ENCODE results near the gene TSSK1B. TPM values are rescaled to one million over a fixed set of nuclear protein-coding genes. Genes with fewer than 3 reads are reported as not detected.
"Not testable (repeated sequence)": the region's sequence is repeated elsewhere in the genome, so short reads cannot be mapped to it uniquely, and the experiment has no call there.

Gene TSSK1B
- 0.13 TPM in 1 of 2 replicates, not detected in the other for total RNA-seq (2014; rRNA removed; shearing (Covaris generic))

DNA sequence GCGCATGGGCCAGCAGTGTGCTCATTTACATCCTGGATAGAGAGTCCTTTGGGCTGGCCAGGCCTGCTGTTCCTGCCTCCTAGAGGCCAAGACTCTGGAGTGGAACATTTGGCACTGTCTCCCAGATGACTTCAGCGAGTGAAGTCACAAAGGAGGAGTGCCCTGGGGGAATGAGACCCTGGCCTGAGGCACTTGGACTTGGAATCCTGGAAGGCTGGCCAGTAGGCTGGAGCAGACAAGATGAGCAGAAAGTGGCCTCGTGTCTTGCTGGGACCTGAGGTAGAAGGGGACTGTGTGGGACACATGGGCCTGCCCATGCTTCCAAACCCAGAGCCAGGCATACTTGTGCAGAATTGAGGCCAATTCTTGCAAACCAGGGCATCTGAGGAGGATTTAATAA is at the start of gene TSSK1B:
TSS of gene TSSK1B (minus strand) at position 101 of the 400 bp plus-strand sequence. CDS start 150 bp downstream, outside the sequence.
- Histone ChIP-seq H3K36me3 (no peaks in the 10 kb centered on the region), H3K27ac (no peak within 1 kb of the TSS), H3K9me3 (replicated peaks) (no peaks in the 10 kb centered on the region), H3K4me3 (no peak within 1 kb of the TSS), H3K4me1 (replicated peaks) (no peaks in the 10 kb centered on the region), H3K27me3 (replicated peaks) (no peaks in the 10 kb centered on the region)
- DNase-seq (ENCODE audit: low read depth in 1 of 2, low spot score in 2 of 2) = no peak

DNA sequence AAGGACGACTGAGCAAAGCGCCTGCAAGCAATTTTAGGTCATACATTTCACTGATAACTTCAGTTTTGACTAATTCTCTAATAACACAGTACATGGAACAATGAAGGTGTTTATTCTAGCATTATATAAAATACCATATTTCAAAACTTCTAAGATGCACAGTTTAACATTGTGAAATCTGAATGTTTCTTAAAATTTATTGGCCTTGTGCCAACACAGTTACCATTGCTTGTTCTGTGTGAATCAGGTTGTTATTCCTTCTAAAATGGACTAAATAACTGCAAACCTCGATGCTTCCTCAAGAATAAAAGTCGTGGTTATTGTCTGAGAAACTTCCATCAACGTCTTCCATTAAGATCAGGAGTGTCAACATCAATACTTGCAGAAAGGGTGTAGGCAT is 45.5 kb upstream of the TSSK1B start:
- Histone ChIP-seq H3K27me3 (replicated peaks) (no peaks in the 10 kb centered on the region), H3K9me3 (replicated peaks) (no peaks in the 10 kb centered on the region), H3K27ac (no peak overlapping the region), H3K4me3 (no peak overlapping the region), H3K36me3 (no peaks in the 10 kb centered on the region), H3K4me1 (replicated peaks) (no peaks in the 10 kb centered on the region)
- no peak for DNase-seq (ENCODE audit: low read depth in 1 of 2, low spot score in 2 of 2)

DNA sequence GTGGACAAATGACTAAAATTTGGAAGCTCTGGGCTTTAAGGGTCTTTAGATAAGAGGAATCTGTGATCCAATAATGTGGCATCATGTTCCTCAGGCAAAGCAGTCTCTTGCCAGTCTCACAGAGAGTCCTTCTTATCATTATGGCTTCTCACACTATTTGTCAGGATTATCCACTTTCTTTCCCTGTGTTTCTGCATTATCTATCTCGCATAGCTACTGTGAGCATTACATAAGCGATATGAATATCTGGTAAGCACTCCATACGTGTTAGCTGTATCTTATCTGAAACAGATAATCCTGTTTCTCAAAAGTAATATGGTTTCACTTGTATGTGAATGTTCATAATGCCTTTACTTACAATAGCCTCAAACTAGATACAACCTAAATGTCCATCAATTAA is 43.9 kb upstream of the TSSK1B start:
- DNase-seq (ENCODE audit: low read depth in 1 of 2, low spot score in 2 of 2) = no peak
- no peak overlapping the region for H3K27ac ChIP-seq

DNA sequence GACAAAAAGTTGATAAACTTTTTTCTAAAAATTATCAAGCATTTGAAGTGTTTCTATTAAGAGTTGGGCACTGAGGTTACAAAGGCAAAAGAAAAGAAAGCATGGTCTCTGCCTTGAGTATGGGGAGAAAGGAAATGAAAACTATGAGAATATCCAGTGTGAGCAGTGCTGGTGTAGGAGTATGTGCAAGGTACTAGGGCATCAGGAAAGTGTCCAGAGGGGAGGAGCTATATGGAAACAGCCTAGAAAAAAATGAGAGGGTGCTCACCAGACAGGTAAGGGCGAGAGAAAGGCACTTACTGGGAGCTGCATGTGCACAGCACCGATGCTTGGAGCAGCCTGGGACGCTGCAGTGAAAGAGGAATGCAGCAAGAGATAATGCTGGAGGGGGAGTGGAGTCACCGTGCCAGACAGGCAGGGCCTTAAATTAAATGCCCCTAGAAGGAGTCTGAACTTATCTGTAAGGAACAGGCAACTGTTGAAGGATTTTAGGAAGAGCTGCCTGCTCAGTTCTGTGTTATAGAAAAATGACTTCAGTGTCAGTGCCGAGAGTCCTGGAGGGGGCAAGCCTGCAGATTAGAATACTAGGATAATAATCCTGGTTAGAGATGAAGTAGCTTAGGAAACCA is 39.4 kb upstream of the TSSK1B start:
- no peaks in the 10 kb centered on the region for H3K4me1 ChIP-seq (replicated peaks)
- no peak for DNase-seq (ENCODE audit: low read depth in 1 of 2, low spot score in 2 of 2)
- no peaks in the 10 kb centered on the region for H3K36me3 ChIP-seq
- no peak overlapping the region for H3K4me3 ChIP-seq
- H3K9me3 ChIP-seq (replicated peaks) = no peaks in the 10 kb centered on the region
- H3K27ac ChIP-seq = no peak overlapping the region
- H3K27me3 ChIP-seq (replicated peaks) = no peaks in the 10 kb centered on the region

More for the DNA sequence above, 43.9 kb upstream of the TSSK1B start:
- Histone ChIP-seq H3K27me3 (replicated peaks) (no peaks in the 10 kb centered on the region), H3K4me1 (replicated peaks) (no peaks in the 10 kb centered on the region), H3K36me3 (no peaks in the 10 kb centered on the region), H3K9me3 (replicated peaks) (no peaks in the 10 kb centered on the region), H3K4me3 (no peak overlapping the region)

- no peaks in the 10 kb centered on the region for H3K9me3 ChIP-seq (replicated peaks)
- no peak overlapping the region for H3K27ac ChIP-seq
- no peaks in the 10 kb centered on the region for H3K4me1 ChIP-seq (replicated peaks)
- no peaks in the 10 kb centered on the region for H3K36me3 ChIP-seq
- H3K27me3 ChIP-seq (replicated peaks) = no peaks in the 10 kb centered on the region
- DNase-seq (ENCODE audit: low read depth in 1 of 2, low spot score in 2 of 2) = no peak
- H3K4me3 ChIP-seq = no peak overlapping the region
Observed at GRCh38 chr5:113463032-113463431, 28.2 kb upstream of the TSSK1B start.

GRCh38 chr5:113457106-113457505 is 22.3 kb upstream of the TSSK1B start:
- DNase-seq (ENCODE audit: low read depth in 1 of 2, low spot score in 2 of 2); H3K4me3 ChIP-seq; H3K9me3 ChIP-seq (replicated peaks); H3K27me3 ChIP-seq (replicated peaks); H3K27ac ChIP-seq; H3K36me3 ChIP-seq; H3K4me1 ChIP-seq (replicated peaks): not testable (repeated sequence)

GRCh38 chr5:113452941-113453340 is 18.2 kb upstream of the TSSK1B start:
- Histone ChIP-seq H3K4me3 (no peak overlapping the region), H3K27me3 (replicated peaks) (peaks cover 6% of the 10 kb centered on the region; the same call in 1 of the 2 replicates), H3K4me1 (replicated peaks) (no peaks in the 10 kb centered on the region), H3K27ac (no peak overlapping the region), H3K36me3 (no peaks in the 10 kb centered on the region), H3K9me3 (replicated peaks) (no peaks in the 10 kb centered on the region)
- no peak for DNase-seq (ENCODE audit: low read depth in 1 of 2, low spot score in 2 of 2)

DNA sequence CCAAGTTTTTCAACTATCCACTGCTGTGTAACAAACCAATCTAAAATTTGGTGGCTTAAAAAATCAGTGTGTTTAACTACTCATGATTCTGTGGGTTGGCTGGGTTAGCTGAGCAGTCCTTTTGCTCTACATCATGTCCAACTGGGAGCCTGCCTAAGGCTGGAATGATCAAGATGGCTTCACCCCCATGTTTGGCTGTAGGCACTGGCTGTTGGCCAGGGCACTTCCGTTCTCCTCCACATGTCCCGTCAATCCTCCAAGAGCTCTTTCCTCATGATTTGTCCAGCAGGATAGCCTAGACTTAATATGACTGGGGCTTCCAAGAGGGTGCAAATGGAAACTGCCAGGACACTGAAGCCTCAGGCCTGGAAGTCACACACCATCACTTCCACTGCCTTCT is 17.0 kb upstream of the TSSK1B start:
- Histone ChIP-seq H3K27me3 (replicated peaks) (peaks cover 6% of the 10 kb centered on the region; the same call in 1 of the 2 replicates), H3K4me3 (no peak overlapping the region), H3K4me1 (replicated peaks) (no peaks in the 10 kb centered on the region), H3K27ac (no peak overlapping the region), H3K36me3 (no peaks in the 10 kb centered on the region), H3K9me3 (replicated peaks) (no peaks in the 10 kb centered on the region)
- DNase-seq (ENCODE audit: low read depth in 1 of 2, low spot score in 2 of 2) = no peak

DNA sequence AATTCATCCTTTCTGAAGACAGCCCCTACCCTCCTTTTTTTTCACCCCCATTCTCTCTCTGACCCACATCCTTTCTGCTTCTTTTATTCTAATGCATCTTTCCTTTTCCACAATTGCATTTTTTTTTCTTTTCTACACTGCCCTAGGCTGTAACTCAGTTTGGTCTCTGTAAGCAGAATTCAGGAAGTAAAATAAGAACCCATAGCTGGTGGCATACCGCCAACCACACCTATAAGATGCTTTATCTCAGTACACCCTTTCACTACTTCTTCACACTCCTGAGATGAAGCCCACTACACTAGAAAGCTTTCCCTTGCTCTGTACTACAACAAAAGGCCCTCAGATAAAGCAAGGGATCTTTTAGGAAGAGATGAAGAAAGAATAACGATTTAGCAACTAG is 16.1 kb upstream of the TSSK1B start:
- peaks cover 5% of the 10 kb centered on the region; the same call in 1 of the 2 replicates for H3K27me3 ChIP-seq (replicated peaks)
- H3K9me3 ChIP-seq (replicated peaks) = no peaks in the 10 kb centered on the region
- H3K36me3 ChIP-seq = no peaks in the 10 kb centered on the region
- H3K4me1 ChIP-seq (replicated peaks) = no peaks in the 10 kb centered on the region
- no peak for DNase-seq (ENCODE audit: low read depth in 1 of 2, low spot score in 2 of 2)
- no peak overlapping the region for H3K27ac ChIP-seq
- H3K4me3 ChIP-seq = no peak overlapping the region

DNA sequence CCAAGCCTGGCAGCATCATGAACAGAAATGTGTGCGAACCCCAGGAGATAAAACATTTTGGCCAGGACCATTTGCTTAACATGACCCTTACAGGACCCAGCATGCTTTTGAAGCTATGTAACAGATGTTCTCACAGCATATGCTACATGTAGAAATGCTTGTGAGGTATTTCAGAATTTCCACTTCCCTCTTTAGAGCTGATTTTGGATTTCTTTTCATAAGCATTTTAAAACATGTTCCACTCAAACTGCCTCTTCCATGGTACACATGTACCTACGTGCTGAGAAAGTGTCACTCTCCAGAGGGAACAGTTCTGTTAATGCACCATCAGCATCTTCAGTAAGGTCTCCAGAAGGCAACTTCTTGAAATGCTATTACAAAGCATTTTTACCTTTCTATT is 15.7 kb upstream of the TSSK1B start:
- no peaks in the 10 kb centered on the region for H3K4me1 ChIP-seq (replicated peaks)
- H3K27me3 ChIP-seq (replicated peaks) = 0 out of 2 replicates have a peak, but pooled peaks cover under 1% of the 10 kb centered on the region
- no peak overlapping the region for H3K4me3 ChIP-seq
- no peaks in the 10 kb centered on the region for H3K9me3 ChIP-seq (replicated peaks)
- no peak for DNase-seq (ENCODE audit: low read depth in 1 of 2, low spot score in 2 of 2)
- no peak overlapping the region for H3K27ac ChIP-seq
- no peaks in the 10 kb centered on the region for H3K36me3 ChIP-seq

GRCh38 chr5:113448252-113448651 is 13.5 kb upstream of the TSSK1B start:
- no peak overlapping the region for H3K27ac ChIP-seq
- no peak for DNase-seq (ENCODE audit: low read depth in 1 of 2, low spot score in 2 of 2)
- H3K27me3 ChIP-seq (replicated peaks) = no peaks in the 10 kb centered on the region
- no peaks in the 10 kb centered on the region for H3K9me3 ChIP-seq (replicated peaks)
- no peak overlapping the region for H3K4me3 ChIP-seq
- H3K4me1 ChIP-seq (replicated peaks) = no peaks in the 10 kb centered on the region
- no peaks in the 10 kb centered on the region for H3K36me3 ChIP-seq

DNA sequence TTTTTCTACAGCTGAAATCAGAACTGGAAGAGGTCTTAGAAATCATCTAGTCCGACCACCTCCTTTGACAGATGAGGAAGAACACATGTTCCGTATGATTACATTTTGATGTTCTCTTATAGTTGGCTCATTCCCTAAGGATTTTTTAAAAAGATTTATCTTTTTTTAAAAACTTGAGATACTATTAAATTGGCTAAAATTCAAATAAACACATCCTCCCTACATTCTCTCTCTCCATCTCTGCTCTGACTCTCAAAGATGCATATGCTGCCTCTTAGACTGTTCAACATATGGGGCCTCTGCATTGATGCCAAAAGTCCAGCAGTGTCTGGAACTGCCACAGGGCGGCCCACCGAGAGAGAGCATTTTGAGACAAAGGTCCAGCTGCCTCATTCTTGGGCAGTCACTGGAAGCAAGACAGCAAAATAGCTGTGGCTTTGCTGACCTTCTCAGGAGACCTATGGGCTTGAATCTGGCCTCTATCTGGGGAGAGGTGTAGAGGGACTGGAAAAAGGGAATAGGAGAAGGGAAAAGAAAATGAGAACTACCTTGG is 12.8 kb upstream of the TSSK1B start:
- no peaks in the 10 kb centered on the region for H3K9me3 ChIP-seq (replicated peaks)
- no peak overlapping the region for H3K4me3 ChIP-seq
- no peak for DNase-seq (ENCODE audit: low read depth in 1 of 2, low spot score in 2 of 2)
- no peaks in the 10 kb centered on the region for H3K27me3 ChIP-seq (replicated peaks)
- H3K27ac ChIP-seq = no peak overlapping the region
- H3K4me1 ChIP-seq (replicated peaks) = no peaks in the 10 kb centered on the region
- H3K36me3 ChIP-seq = no peaks in the 10 kb centered on the region

- Histone ChIP-seq H3K27ac (no peak overlapping the region), H3K4me1 (replicated peaks) (no peaks in the 10 kb centered on the region), H3K9me3 (replicated peaks) (no peaks in the 10 kb centered on the region), H3K27me3 (replicated peaks) (no peaks in the 10 kb centered on the region), H3K4me3 (no peak overlapping the region), H3K36me3 (no peaks in the 10 kb centered on the region)
- no peak for DNase-seq (ENCODE audit: low read depth in 1 of 2, low spot score in 2 of 2)
Observed at GRCh38 chr5:113446358-113446927, 11.7 kb upstream of the TSSK1B start.

DNA sequence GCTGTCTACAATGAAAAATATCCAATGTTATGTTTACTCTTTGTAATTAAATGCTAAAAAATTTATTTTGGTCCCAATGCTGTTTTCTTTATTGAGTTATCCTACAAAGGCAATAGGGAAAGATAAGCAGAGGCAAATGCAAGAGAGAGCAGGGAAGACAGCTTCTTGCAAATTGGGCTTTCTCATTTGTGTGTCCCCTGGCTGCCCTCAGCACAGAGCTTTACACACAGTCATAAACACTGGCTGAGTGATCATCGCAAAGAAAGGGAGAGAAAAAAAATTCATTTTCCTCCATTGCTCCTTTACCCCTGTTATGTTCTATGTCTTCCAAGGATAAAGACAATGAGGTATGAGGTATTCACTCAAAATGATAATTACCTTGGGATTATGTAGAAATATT is 2.3 kb upstream of the TSSK1B start:
- Histone ChIP-seq H3K9me3 (replicated peaks) (no peaks in the 10 kb centered on the region), H3K4me3 (no peak overlapping the region), H3K27me3 (replicated peaks) (no peaks in the 10 kb centered on the region), H3K4me1 (replicated peaks) (no peaks in the 10 kb centered on the region), H3K36me3 (no peaks in the 10 kb centered on the region), H3K27ac (no peak overlapping the region)
- no peak for DNase-seq (ENCODE audit: low read depth in 1 of 2, low spot score in 2 of 2)

All from SJSA1 (cell line).